HEK293T (cell line): ENCODE data around the gene SLX1A.
"Not testable (repeated sequence)": the region's sequence is repeated elsewhere in the genome, so short reads cannot be mapped to it uniquely, and the experiment has no call there.

Source experiments
- CTCF ChIA-PET: fragments of 350-600 bp; formaldehyde crosslinking; extraction: SDS; loops from one replicate; lab custom pipeline; 2021; ENCODE audit warnings: antibody characterized with exemption, inconsistent platforms; lab: Yijun Ruan, JAX
- POLR2A ChIA-PET: fragments of 350-600 bp; formaldehyde crosslinking; extraction: SDS; loops from one replicate; lab custom pipeline; 2020; ENCODE audit warnings: antibody characterized with exemption, inconsistent platforms; lab: Yijun Ruan, JAX
- DNase-seq: peaks from one replicate; pipeline ENCODE4 v3.0.0; 2012; ENCODE audit warnings: mixed read lengths; ENCODE audit errors: extremely low spot score
- ARNT ChIP-seq: fragments of 450-650 bp; IDR thresholded peaks from 2 replicates; pipeline ENCODE4 v1.6.1; 2017; ENCODE audit warnings: mild to moderate bottlenecking
- BHLHE40 ChIP-seq: fragments of 450-650 bp; IDR thresholded peaks from 2 replicates; pipeline ENCODE4 v1.6.1; 2016; ENCODE audit warnings: mild to moderate bottlenecking, moderate library complexity, borderline replicate concordance
- CTBP1 ChIP-seq: fragments of 450-650 bp; IDR thresholded peaks from 2 replicates; pipeline ENCODE4 v1.6.1; 2016; ENCODE audit warnings: borderline replicate concordance
- ELF4 ChIP-seq: fragments of 450-650 bp; IDR thresholded peaks from 2 replicates; pipeline ENCODE4 v1.6.1; 2017; ENCODE audit warnings: antibody characterized with exemption
- FOXA1 ChIP-seq: fragments of 450-650 bp; IDR thresholded peaks from 2 replicates; pipeline ENCODE4 v1.6.1; 2016; ENCODE audit warnings: mild to moderate bottlenecking
- FOXK2 ChIP-seq: fragments of 450-650 bp; IDR thresholded peaks from 2 replicates; pipeline ENCODE4 v1.6.1; 2016; ENCODE audit warnings: mild to moderate bottlenecking
- FOXM1 ChIP-seq: fragments of 450-650 bp; IDR thresholded peaks from 2 replicates; pipeline ENCODE4 v1.6.1; 2017; ENCODE audit warnings: mild to moderate bottlenecking, borderline replicate concordance
- HDGF ChIP-seq: fragments of 450-650 bp; IDR thresholded peaks from 2 replicates; pipeline ENCODE4 v1.6.1; 2017; ENCODE audit warnings: antibody characterized with exemption, borderline replicate concordance
- L3MBTL2 ChIP-seq: fragments of 450-650 bp; conservative IDR thresholded peaks from 2 replicates; pipeline ENCODE4 v1.6.1; 2016; ENCODE audit warnings: mild to moderate bottlenecking
- LEF1 ChIP-seq: fragments of 450-650 bp; IDR thresholded peaks from 2 replicates; pipeline ENCODE4 v1.6.1; 2017; ENCODE audit warnings: mild to moderate bottlenecking, borderline replicate concordance
- NFRKB ChIP-seq: fragments of 450-650 bp; IDR thresholded peaks from 2 replicates; pipeline ENCODE4 v1.6.1; 2016; ENCODE audit warnings: mild to moderate bottlenecking, moderate library complexity
- PKNOX1 ChIP-seq: fragments of 450-650 bp; IDR thresholded peaks from 2 replicates; pipeline ENCODE4 v1.6.1; 2016
- SP1 ChIP-seq: fragments of 450-650 bp; IDR thresholded peaks from 2 replicates; pipeline ENCODE4 v1.6.1; 2017
- SUZ12 ChIP-seq: fragments of 450-650 bp; IDR thresholded peaks from 2 replicates; pipeline ENCODE4 v1.6.1; 2016; ENCODE audit warnings: mild to moderate bottlenecking
- TARDBP ChIP-seq: fragments of 450-650 bp; IDR thresholded peaks from 2 replicates; pipeline ENCODE4 v1.6.1; 2016
- ZNF384 ChIP-seq: fragments of 450-650 bp; IDR thresholded peaks from 2 replicates; pipeline ENCODE4 v1.6.1; 2016

Gene SLX1A

GRCh38 chr16:30173054-30173453 is 20.6 kb upstream of the SLX1A start:
- ChIA-PET CTCF (no interaction called here), POLR2A (no interaction called here)
- TF ChIP-seq FOXA1 (no peak), HDGF (no peak)
- DNase-seq = no peak

- DNase-seq = not testable (repeated sequence)
Measured at GRCh38 chr16:30176876-30177275, 16.8 kb upstream of the SLX1A start.

GRCh38 chr16:30179195-30179594 is 14.5 kb upstream of the SLX1A start:
- TF ChIP-seq CTBP1 (no peak), LEF1 (no peak), SP1 (no peak), SUZ12 (no peak)
- ChIA-PET POLR2A (interaction anchor here (0.8 kb wide), 1 partner anchor 451 kb away, joined by 3 read pairs; no protein-coding TSS in a partner anchor), CTCF (no interaction called here)
- DNase-seq = no peak

More at GRCh38 chr16:30176876-30177275, 16.8 kb upstream of the SLX1A start:
- POLR2A ChIA-PET, CTCF ChIA-PET: not testable (repeated sequence)

GRCh38 chr16:30179931-30180330 is 13.7 kb upstream of the SLX1A start:
- ChIA-PET POLR2A (no interaction called here), CTCF (interaction anchor here (1.0 kb wide), 1 partner anchor 68 kb away, joined by 7 read pairs; no protein-coding TSS in a partner anchor)
- DNase-seq = no peak
- TF ChIP-seq LEF1 (no peak), TARDBP (no peak), FOXK2 (no peak), HDGF (no peak), FOXA1 (no peak), NFRKB (no peak), ELF4 (no peak), BHLHE40 (no peak), SUZ12 (no peak), SP1 (no peak), FOXM1 (no peak), PKNOX1 (no peak), L3MBTL2 (no peak), ARNT (no peak), CTBP1 (no peak), ZNF384 (no peak)

GRCh38 chr16:30180741-30181140 is 12.9 kb upstream of the SLX1A start:
- TF ChIP-seq HDGF = no peak
- no peak for TF ChIP-seq LEF1
- no peak for TF ChIP-seq BHLHE40
- no peak for TF ChIP-seq ELF4
- no peak for TF ChIP-seq NFRKB
- no peak for TF ChIP-seq ZNF384
- TF ChIP-seq FOXM1 = no peak
- no peak for TF ChIP-seq L3MBTL2
- no peak for TF ChIP-seq FOXA1
- TF ChIP-seq TARDBP = no peak
- no peak for TF ChIP-seq FOXK2
- TF ChIP-seq CTBP1 = no peak
- TF ChIP-seq ARNT = no peak
- no peak for TF ChIP-seq SUZ12
- no peak for TF ChIP-seq PKNOX1
- no peak for TF ChIP-seq SP1
- ChIA-PET POLR2A (no interaction called here), CTCF (interaction anchor here (1.0 kb wide), 1 partner anchor 69 kb away, joined by 7 read pairs; no protein-coding TSS in a partner anchor)
- DNase-seq = no peak

- DNase-seq = peak; percentile 89
- CTCF ChIA-PET = interaction anchor here (1.0 kb wide), 1 partner anchor 246 kb away, joined by 3 read pairs; the partner anchor contains the start of gene DCTPP1
- TF ChIP-seq ZNF384 (no peak), NFRKB (no peak), HDGF (no peak), FOXK2 (no peak), FOXA1 (no peak), SP1 (no peak), L3MBTL2 (no peak), PKNOX1 (no peak), FOXM1 (no peak), BHLHE40 (no peak), TARDBP (no peak), ARNT (no peak), SUZ12 (no peak), ELF4 (no peak), CTBP1 (no peak), LEF1 (no peak)
- POLR2A ChIA-PET = interaction anchor here (0.6 to 1.6 kb wide), 17 partner anchors 20 to 451 kb away, joined by 3 to 12 read pairs (median 4); partner anchors contain the start of genes ALDOA, MAPK3, TBC1D10B and TBX6
Measured at GRCh38 chr16:30183233-30184095, 10.2 kb upstream of the SLX1A start, which contains the start of gene CORO1A. TSS of gene CORO1A (plus strand) at chr16:30183602. CDS start at chr16:30185210, 1,608 bp downstream.
